Erythroblast (primary cell): ENCODE data around the gene TEDC1.
A peak's percentile ranks its signal among the peaks of the same experiment; 100 is the strongest.

ENCODE experiments used
- GATA1 ChIP-seq: IDR thresholded peaks from 2 replicates; pipeline ENCODE4 v1.6.1; 2011; ENCODE audit warnings: low read depth, mild to moderate bottlenecking, control low read depth, low read length, moderate library complexity
- POLR2A ChIP-seq: IDR thresholded peaks from 2 replicates; pipeline ENCODE4 v1.6.1; 2011; ENCODE audit warnings: mild to moderate bottlenecking, low read length

DNA sequence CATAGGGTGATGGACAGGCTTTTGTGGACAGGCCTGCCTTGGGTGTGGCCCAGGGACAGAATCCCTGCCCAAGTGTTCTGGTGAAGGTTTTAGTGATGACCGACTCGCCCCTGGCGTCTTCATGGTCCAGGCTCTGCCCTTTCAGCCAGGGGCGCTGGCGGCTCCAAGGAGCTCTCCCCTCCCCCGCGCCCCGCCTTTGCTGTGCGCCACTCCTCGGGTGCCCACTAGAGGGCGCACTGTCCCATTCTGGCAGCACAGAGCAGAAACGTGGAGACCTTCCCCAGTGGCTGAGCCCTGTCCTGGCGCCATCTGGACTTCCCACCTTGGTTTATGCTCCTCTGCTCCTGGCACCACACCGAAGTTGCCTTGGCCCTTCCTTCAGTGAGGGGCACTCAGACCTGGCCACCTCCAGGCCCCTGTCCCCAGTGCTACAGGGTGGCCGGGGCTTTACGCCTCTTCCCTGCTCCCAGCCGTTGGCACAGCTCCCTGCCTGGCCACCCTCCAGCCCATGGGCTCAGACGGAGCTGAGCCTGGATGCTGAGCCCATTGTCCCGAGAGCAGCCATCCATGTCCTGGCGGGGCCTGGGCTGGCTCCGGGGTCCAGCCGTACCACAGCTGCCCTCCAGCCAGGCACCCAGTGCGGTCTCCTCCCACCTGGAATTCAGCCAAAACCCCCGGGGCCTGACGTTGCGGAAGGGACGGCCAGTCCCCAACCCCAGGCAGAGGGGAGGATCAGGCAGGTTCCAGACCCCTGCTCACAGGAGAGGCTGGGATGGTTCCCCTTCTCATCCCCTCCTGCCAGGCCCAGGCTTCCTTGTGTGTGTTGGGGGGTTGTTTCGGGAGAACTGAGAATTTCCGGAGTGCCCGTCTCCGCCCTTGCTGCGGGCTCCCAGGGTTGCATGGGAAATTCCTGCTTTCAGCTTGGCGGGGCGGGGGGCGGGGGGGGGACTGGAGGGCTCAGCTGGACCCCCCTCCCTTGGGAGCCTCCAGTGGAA lies 9.9 kb upstream of the TEDC1 start:
- TF ChIP-seq POLR2A (peak; percentile 62), GATA1 (no peak)
